Activated CD8-positive, alpha-beta T cell treated with anti-CD3 and anti-CD28 coated beads for 36 hours (primary cell): ENCODE results near the gene ZNF653. TPM values are rescaled to one million over a fixed set of nuclear protein-coding genes. Genes with fewer than 3 reads are reported as not detected.

Experiments
- ATAC-seq: fragments of 200-7000 bp; cut with Tn5 transposase; one replicate; pipeline ENCODE4 v1.10.0; 2021; ENCODE audit warnings: mild to moderate bottlenecking, moderate library complexity
- CTCF ChIA-PET: fragments of 350-600 bp; sonication (Branson Sonifier 250); formaldehyde crosslinking; loops from one replicate; lab custom pipeline; 2021; ENCODE audit warnings: antibody characterized with exemption; lab: Charles Lee
- POLR2A ChIA-PET: fragments of 350-600 bp; sonication (Branson Sonifier 250); formaldehyde crosslinking; loops from one replicate; lab custom pipeline; 2021; ENCODE audit warnings: antibody characterized with exemption; lab: Charles Lee
- DNase-seq: peaks from one replicate; pipeline ENCODE4 v3.0.0-alpha.2; 2020
- H3K27ac Mint-ChIP-seq: one replicate; pipeline ENCODE4 v1.8.0; 2021; ENCODE audit warnings: mild to moderate bottlenecking, mixed read lengths
- H3K27me3 Mint-ChIP-seq: one replicate; pipeline ENCODE4 v1.8.0; 2021; ENCODE audit warnings: mixed read lengths
- H3K36me3 Mint-ChIP-seq: one replicate; pipeline ENCODE4 v1.8.0; 2021; ENCODE audit warnings: low read depth, mixed read lengths
- H3K4me1 Mint-ChIP-seq: one replicate; pipeline ENCODE4 v1.8.0; 2021; ENCODE audit warnings: low read depth, mixed read lengths
- H3K4me3 Mint-ChIP-seq: one replicate; pipeline ENCODE4 v1.8.0; 2021; ENCODE audit warnings: mild to moderate bottlenecking, moderate library complexity, mixed read lengths
- H3K9me3 Mint-ChIP-seq: one replicate; pipeline ENCODE4 v1.8.0; 2021; ENCODE audit warnings: mixed read lengths
- intact Hi-C: fragments of 100-400 bp; cut with micrococcal nuclease; formaldehyde crosslinking; loops from one replicate; pipeline ENCODE4 v1.10.0; 2022
- total RNA-seq, 2 experiments: library from RNA; stranded (reverse); gene quantifications; one replicate each; pipeline ENCODE4 v1.2.3, GENCODE V29; 2021
- TF ChIP-seq, protein P1 (sequence below): fragments of 200-600 bp; IDR thresholded peaks from one replicate; pipeline ENCODE4 v1.8.0; 2022; ENCODE audit warnings: antibody characterized with exemption, mild to moderate bottlenecking

The ZNF653 gene
- total RNA-seq, 2 experiments from 2014 or later, result 11.1 to 14.7 TPM

DNA sequence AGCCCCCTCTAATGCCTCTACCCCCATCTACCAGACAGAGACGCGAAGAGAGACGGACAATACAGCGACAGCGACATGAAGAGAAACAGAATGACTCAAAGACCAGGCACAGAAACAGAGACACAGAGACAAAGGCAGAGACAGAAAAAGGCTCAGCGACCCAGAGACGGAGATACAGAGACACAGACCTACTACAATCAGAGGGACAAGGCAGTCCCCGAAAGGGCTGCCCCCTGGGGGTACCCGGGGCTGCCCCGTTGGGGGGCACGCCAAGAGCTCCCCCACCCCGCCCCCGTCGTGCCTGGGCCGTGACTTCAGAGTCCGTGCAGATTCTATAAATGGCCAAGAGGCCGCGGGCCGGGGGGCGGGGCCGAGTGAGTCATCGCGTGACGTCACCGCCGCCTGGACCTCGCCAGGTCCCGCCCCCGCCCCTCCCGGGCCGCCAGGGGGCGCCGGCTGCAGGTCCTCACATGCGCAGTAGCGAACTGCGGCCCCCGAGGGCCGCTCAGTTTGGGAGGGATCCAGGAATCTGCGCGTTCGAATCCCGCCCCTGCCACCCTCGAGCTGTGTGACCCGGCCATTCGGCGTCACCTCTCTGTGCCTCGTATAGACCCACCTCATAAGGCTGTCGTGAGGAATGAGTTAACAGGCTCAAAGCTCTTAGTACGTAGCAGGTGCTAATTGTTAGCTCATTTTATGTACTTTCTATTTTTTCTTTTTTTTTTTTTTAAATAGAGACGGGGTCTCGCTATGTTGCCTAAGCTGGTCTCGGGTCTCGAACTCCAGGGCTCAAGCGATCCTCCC is 30.4 kb upstream of the ZNF653 start:
- H3K27ac Mint-ChIP-seq, result peak overlapping the region; percentile 76
- ChIA-PET CTCF (interaction anchor here (0.7 to 2.1 kb wide), 20 partner anchors 9 to 155 kb away, joined by 3 to 12 read pairs (median 4); partner anchors contain the start of gene ELOF1), POLR2A (interaction anchor here (0.6 to 0.7 kb wide), 3 partner anchors 38 to 270 kb away, joined by 3 to 4 read pairs (median 3); no protein-coding TSS in a partner anchor)
- intact Hi-C loops, result no loop called here
- ATAC-seq (peak; percentile 81), DNase-seq (peak; percentile 93)
- peak overlapping the region; percentile 46 for H3K4me3 Mint-ChIP-seq
- peaks cover 19% of the 10 kb centered on the region for H3K27me3 Mint-ChIP-seq
- no peaks in the 10 kb centered on the region for H3K36me3 Mint-ChIP-seq
- TF ChIP-seq, protein P1, sequence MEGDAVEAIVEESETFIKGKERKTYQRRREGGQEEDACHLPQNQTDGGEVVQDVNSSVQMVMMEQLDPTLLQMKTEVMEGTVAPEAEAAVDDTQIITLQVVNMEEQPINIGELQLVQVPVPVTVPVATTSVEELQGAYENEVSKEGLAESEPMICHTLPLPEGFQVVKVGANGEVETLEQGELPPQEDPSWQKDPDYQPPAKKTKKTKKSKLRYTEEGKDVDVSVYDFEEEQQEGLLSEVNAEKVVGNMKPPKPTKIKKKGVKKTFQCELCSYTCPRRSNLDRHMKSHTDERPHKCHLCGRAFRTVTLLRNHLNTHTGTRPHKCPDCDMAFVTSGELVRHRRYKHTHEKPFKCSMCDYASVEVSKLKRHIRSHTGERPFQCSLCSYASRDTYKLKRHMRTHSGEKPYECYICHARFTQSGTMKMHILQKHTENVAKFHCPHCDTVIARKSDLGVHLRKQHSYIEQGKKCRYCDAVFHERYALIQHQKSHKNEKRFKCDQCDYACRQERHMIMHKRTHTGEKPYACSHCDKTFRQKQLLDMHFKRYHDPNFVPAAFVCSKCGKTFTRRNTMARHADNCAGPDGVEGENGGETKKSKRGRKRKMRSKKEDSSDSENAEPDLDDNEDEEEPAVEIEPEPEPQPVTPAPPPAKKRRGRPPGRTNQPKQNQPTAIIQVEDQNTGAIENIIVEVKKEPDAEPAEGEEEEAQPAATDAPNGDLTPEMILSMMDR, result peak; percentile 91
- H3K9me3 Mint-ChIP-seq, result no peaks in the 10 kb centered on the region
- peaks cover 26% of the 10 kb centered on the region for H3K4me1 Mint-ChIP-seq

DNA sequence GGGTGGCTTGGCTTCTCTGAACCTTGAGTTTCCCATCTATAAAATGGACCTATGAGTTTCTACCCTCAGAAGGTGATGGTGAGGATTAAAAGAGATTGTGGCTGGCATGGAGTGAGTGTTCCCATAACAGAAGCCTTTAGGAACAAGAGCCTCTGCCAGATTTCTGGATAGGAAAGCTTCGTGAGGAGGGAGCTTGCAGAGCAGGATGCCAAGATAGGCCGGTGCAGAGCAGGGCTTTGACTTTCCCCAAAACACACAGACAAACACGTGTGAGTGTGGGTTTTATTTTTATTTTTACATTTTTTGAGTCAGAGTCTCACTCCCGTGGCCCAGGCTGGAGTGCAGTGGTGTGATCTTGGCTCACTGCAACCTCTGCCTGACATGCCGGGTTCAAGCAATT is 29.3 kb upstream of the ZNF653 start:
- H3K4me3 Mint-ChIP-seq, result no peak overlapping the region
- no peak for ATAC-seq
- CTCF ChIA-PET, result interaction anchor here (1.4 to 2.1 kb wide), 2 partner anchors 17 to 26 kb away, joined by 3 to 7 read pairs; no protein-coding TSS in a partner anchor

DNA sequence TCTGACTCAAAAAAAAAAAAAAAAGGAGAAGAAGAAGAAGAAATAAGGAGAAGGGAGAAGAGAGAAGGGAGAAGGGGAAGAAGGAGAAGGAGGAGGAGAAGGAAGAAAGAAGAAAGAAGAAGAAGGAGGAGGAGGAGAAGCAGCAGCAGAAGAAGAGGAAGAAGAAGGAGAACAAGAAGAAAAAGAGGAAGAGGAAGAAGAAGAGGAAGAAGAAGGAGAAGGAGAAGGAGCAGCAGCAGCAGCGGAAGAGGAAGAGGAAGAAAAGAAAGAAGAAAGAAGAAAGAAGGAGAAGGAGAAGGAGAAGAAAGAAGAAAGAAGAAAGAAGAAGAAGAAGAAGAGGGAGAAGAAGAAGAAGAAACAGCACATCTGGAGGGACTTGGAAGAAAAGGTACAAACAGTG is 28.9 kb upstream of the ZNF653 start:
- DNase-seq (no peak), ATAC-seq (no peak)
- Mint-ChIP-seq H3K27ac (no peak overlapping the region), H3K4me3 (no peak overlapping the region), H3K4me1 (peaks cover 26% of the 10 kb centered on the region), H3K36me3 (no peaks in the 10 kb centered on the region), H3K9me3 (no peaks in the 10 kb centered on the region), H3K27me3 (peaks cover 14% of the 10 kb centered on the region)
- intact Hi-C loops, result no loop called here
- TF ChIP-seq, protein P1, result no peak
- ChIA-PET POLR2A (no interaction called here), CTCF (interaction anchor here (1.4 kb wide), 1 partner anchor 26 kb away, joined by 3 read pairs; no protein-coding TSS in a partner anchor)

More for the DNA sequence above, 29.3 kb upstream of the ZNF653 start:
- H3K27ac Mint-ChIP-seq, result no peak overlapping the region
- H3K36me3 Mint-ChIP-seq, result no peaks in the 10 kb centered on the region
- POLR2A ChIA-PET, result no interaction called here
- peaks cover 26% of the 10 kb centered on the region for H3K4me1 Mint-ChIP-seq
- intact Hi-C loops, result no loop called here
- TF ChIP-seq, protein P1, result no peak
- H3K9me3 Mint-ChIP-seq, result no peaks in the 10 kb centered on the region
- no peak for DNase-seq
- peaks cover 14% of the 10 kb centered on the region for H3K27me3 Mint-ChIP-seq

DNA sequence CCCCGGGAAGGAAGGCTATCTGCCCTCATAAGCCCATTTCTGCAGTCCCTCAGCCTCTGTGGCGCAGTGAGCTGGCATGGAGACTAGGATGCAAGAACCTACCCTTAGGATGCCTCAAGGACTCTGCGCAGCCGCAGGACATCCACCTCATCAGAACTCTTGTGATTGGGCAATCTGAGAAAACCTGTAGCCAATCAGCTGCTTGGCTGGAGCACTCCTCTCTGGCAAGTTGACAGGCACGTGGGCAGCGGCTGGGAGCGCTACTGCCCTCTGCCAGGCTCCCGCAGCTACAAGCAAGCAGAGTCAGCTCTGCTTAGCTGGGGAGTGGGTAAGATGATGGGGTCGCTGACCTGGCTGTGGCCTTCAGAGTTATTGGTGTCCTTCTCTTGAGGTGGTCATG is 24.8 kb upstream of the ZNF653 start:
- intact Hi-C loops, result no loop called here

More for the DNA sequence above, 24.8 kb upstream of the ZNF653 start:
- Mint-ChIP-seq H3K4me1 (peaks cover 31% of the 10 kb centered on the region), H3K36me3 (peaks cover 5% of the 10 kb centered on the region), H3K9me3 (no peaks in the 10 kb centered on the region), H3K27me3 (peaks cover 2% of the 10 kb centered on the region), H3K27ac (no peak overlapping the region), H3K4me3 (no peak overlapping the region)
- ATAC-seq, result peak; percentile 6
- peak; percentile 74 for DNase-seq
- TF ChIP-seq, protein P1, result no peak
- CTCF ChIA-PET, result interaction anchor here (1.9 kb wide), 1 partner anchor 48 kb away, joined by 4 read pairs; no protein-coding TSS in a partner anchor
- POLR2A ChIA-PET, result no interaction called here
